K562 (cell line): ENCODE measurements around the gene MARCHF3. TPM values are rescaled to one million over a fixed set of nuclear protein-coding genes. Genes with fewer than 3 reads are reported as not detected.

ENCODE experiments used
- ATAC-seq: fragments of 200-7000 bp; cut with Tn5 transposase; 3 replicates; pipeline ENCODE4 v1.9.1; 2020; ENCODE audit warnings: moderate library complexity
- BruUV-seq: library from RNA; stranded (reverse); fragments of 400-500 nt; replicated peaks from 2 replicates; lab custom pipeline; 2021; lab: Mats Ljungman, UMichigan
- CTCF ChIA-PET: fragments of 300-600 bp; formaldehyde crosslinking; extraction: SDS; loops from one replicate; lab custom pipeline; 2021; ENCODE audit warnings: low intra/inter-chr PET ratio; lab: Yijun Ruan, JAX
- POLR2A ChIA-PET: fragments of 300-600, 350-650 bp; sonication (Branson Sonifier 250); formaldehyde crosslinking; extraction: SDS; loops from one replicate; lab custom pipeline; 2021; ENCODE audit warnings: antibody characterized with exemption, inconsistent platforms; lab: Yijun Ruan, JAX
- DNase-seq, 4 experiments: peaks; one replicate each; pipeline versions ENCODE4 v3.0.0 to v3.0.0-alpha.2; 2011 to 2018; ENCODE audit warnings: low spot score in 3 of 4, mixed read lengths in 3 of 4; ENCODE audit errors: extremely low read depth in 1 of 4
- FAIRE-seq: peaks from 2 replicates; lab custom pipeline; 2011; peaks lifted over from hg19 to GRCh38; lab: Jason Lieb, UNC
- H2AFZ ChIP-seq: 2 replicates; pipeline ENCODE4 v1.6.0; 2011; ENCODE audit warnings: low read depth, low read length, control low read depth, inconsistent platforms
- H3K27ac ChIP-seq: fragments of 200-600 bp; 3 replicates; pipeline ENCODE4 v1.8.0; 2011; ENCODE audit warnings: low read depth, mild to moderate bottlenecking, control low read depth, inconsistent platforms, low read length, moderate library complexity, mixed read lengths; ENCODE audit errors: extremely low read depth
- H3K27me3 ChIP-seq, 2 experiments: fragments of 300-600 bp in 1 of 2; 2 replicates in 1 of 2; 3 replicates in 1 of 2; pipeline versions ENCODE4 v1.6.0 to v1.8.0; 2011; ENCODE audit warnings: inconsistent platforms in 2 of 2, low read length in 2 of 2, mild to moderate bottlenecking in 1 of 2, mixed read lengths in 1 of 2, moderate library complexity in 1 of 2; ENCODE audit not compliant: control insufficient read depth in 2 of 2, insufficient read depth in 2 of 2
- H3K36me3 ChIP-seq: fragments of 300-600 bp; 3 replicates; pipeline ENCODE4 v1.8.0; 2011; ENCODE audit warnings: mild to moderate bottlenecking, low read length, inconsistent platforms; ENCODE audit not compliant: control insufficient read depth, insufficient read depth
- H3K4me1 ChIP-seq, 2 experiments: fragments of 200-600 bp in 1 of 2; replicated peaks in 1 of 2; 2 replicates in 1 of 2; 3 replicates in 1 of 2; pipeline versions ENCODE4 v1.5.1 to v1.8.0; 2011; ENCODE audit warnings: inconsistent platforms in 2 of 2, low read length in 2 of 2, mild to moderate bottlenecking in 1 of 2, mixed read lengths in 1 of 2, moderate library complexity in 1 of 2; ENCODE audit not compliant: control insufficient read depth in 2 of 2, insufficient read depth in 2 of 2
- H3K4me2 ChIP-seq: 2 replicates; pipeline ENCODE4 v1.6.1; 2011; ENCODE audit warnings: low read length, control low read depth, inconsistent platforms, mixed read lengths; ENCODE audit not compliant: insufficient read depth
- H3K4me3 ChIP-seq: fragments of 200-600 bp; sonication (generic), shearing (Covaris generic); 2 replicates; pipeline ENCODE4 v1.5.1; 2016; ENCODE audit warnings: control low read depth, inconsistent platforms
- H3K79me2 ChIP-seq: fragments of 200-600 bp; 3 replicates; pipeline ENCODE4 v1.8.0; 2011; ENCODE audit warnings: low read length, inconsistent platforms; ENCODE audit not compliant: control insufficient read depth, insufficient read depth
- H3K9ac ChIP-seq, 2 experiments: 2 replicates each; pipeline versions ENCODE4 v1.6.0 to v1.6.1; 2011; ENCODE audit warnings: low read depth in 2 of 2, low read length in 2 of 2, control low read depth in 1 of 2, inconsistent platforms in 1 of 2, mild to moderate bottlenecking in 1 of 2, mixed read lengths in 1 of 2; ENCODE audit not compliant: insufficient read depth in 1 of 2
- H3K9me1 ChIP-seq: one replicate; pipeline ENCODE4 v1.6.0; 2011; ENCODE audit warnings: inconsistent platforms, mild to moderate bottlenecking, low read length, moderate library complexity; ENCODE audit not compliant: control insufficient read depth, insufficient read depth
- H3K9me3 ChIP-seq: replicated peaks from 2 replicates; pipeline ENCODE4 v1.5.1; 2011; ENCODE audit warnings: low read depth, low read length, inconsistent platforms; ENCODE audit not compliant: control insufficient read depth, insufficient read depth
- H4K20me1 ChIP-seq: replicated peaks from 2 replicates; pipeline ENCODE4 v1.6.1; 2011; ENCODE audit warnings: low read length, inconsistent platforms, mixed read lengths; ENCODE audit not compliant: control insufficient read depth, insufficient read depth
- BRF1 ChIP-seq: IDR thresholded peaks from 3 replicates; pipeline ENCODE4 v1.6.1; 2011; ENCODE audit warnings: borderline replicate concordance, mild to moderate bottlenecking; ENCODE audit not compliant: insufficient read length; ENCODE audit errors: extremely low read depth
- MCM2 ChIP-seq: fragments of 450-650 bp; IDR thresholded peaks from 2 replicates; pipeline ENCODE4 v1.6.1; 2017; ENCODE audit warnings: low read depth, mild to moderate bottlenecking
- PTBP1 ChIP-seq: fragments of 200-400 bp; formaldehyde crosslinking; IDR thresholded peaks from 2 replicates; pipeline ENCODE4 v1.6.1; 2017; ENCODE audit warnings: low read depth, low read length
- SAFB ChIP-seq: fragments of 200-400 bp; formaldehyde crosslinking; IDR thresholded peaks from 2 replicates; pipeline ENCODE4 v1.6.1; 2017; ENCODE audit warnings: low read depth, low read length, borderline replicate concordance
- ZNF668 ChIP-seq: fragments of 250-450 bp; sonication (Bioruptor Pico); IDR thresholded peaks from 2 replicates; pipeline ENCODE4 v1.8.0; 2022; ENCODE audit warnings: mild to moderate bottlenecking, inconsistent platforms
- ZNF79 ChIP-seq: fragments of 250-450 bp; sonication (Bioruptor Pico); IDR thresholded peaks from 2 replicates; pipeline ENCODE4 v1.4.0; 2020; ENCODE audit warnings: low read depth, mild to moderate bottlenecking, moderate library complexity
- WGBS: fragments of 100-300 bp; shearing (Covaris generic); methylation state at CpG from one replicate; pipeline ENCODE4 v1.1.6; 2016; ENCODE audit warnings: low coverage, mixed read lengths; ENCODE audit not compliant: insufficient coverage; ENCODE audit errors: missing lambda C conversion rate; 5-methylcytosine and 5-hydroxymethylcytosine counted together
- in situ Hi-C: fragments of 300-500 bp; cut with MboI; formaldehyde crosslinking; loops from 4 replicates; pipeline ENCODE4 v1.15.0; 2018; ENCODE audit warnings: inconsistent platforms, mixed read lengths
- intact Hi-C: fragments of 100-400 bp; cut with micrococcal nuclease; formaldehyde crosslinking; loops from 2 replicates; pipeline ENCODE4 v1.14.2; 2022
- polyA plus RNA-seq, 8 experiments: library from polyadenylated mRNA; depleted of rRNA in 4 of 8; stranded (reverse) in 5 of 8; unstranded in 3 of 8; fragments of >200 nt; fragmentation: Nextera tagmentation in 2 of 8; fragmentation: Illumina TruSeq in 1 of 8; extraction: Ambion mirVana in 2 of 8; extraction: Trizol in 1 of 8; gene quantifications; 2 replicates each; pipeline versions ENCODE4 v1.2.1 to v1.2.3, GENCODE V29; 2011 to 2014; ENCODE audit warnings: inconsistent platforms in 1 of 8, missing spikeins in 1 of 8
- total RNA-seq, 7 experiments: library from RNA; depleted of rRNA in 6 of 7; stranded (reverse); fragments of >200 nt in 6 of 7; fragmentation: Illumina TruSeq in 2 of 7; extraction: Trizol in 2 of 7; gene quantifications; 2 replicates each; pipeline versions ENCODE4 v1.2.1 to v1.2.3, GENCODE V29; 2011 to 2021; ENCODE audit warnings: low replicate concordance in 1 of 7
- TF ChIP-seq, protein P1 (sequence below): IDR thresholded peaks from 2 replicates; pipeline ENCODE4 v1.6.1; 2011; ENCODE audit not compliant: insufficient read length; ENCODE audit errors: extremely low read depth
- TF ChIP-seq, protein P2 (sequence below): sonication (generic); formaldehyde crosslinking; IDR thresholded peaks from 2 replicates; pipeline ENCODE4 v1.9.0; 2022; ENCODE audit warnings: mild to moderate bottlenecking, missing genetic modification reagents

The MARCHF3 gene
- total and polyA plus RNA-seq, 9 of the 15 experiments (the other 6 are each of a cell fraction or from before 2014, with no cell fraction given) = 5.6 to 37.4 (median 16.5) TPM

DNA sequence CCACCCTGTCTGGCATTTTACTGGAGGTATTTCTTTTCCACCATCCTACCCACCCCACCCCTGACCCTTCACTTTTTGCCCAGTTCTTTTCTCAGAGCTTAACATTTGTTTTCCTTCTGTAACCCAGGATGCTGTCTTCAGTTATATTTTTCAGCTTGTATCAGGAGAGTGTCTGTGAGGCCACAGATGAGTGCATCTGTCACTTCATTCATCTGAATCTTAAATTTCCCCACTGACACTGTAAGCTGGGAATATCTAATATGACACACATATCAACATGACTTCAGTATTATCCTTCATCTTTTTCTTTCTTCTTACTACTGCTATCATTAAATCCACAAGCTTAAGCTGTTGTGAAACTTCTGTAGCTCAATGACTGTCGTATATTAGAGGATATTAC, 4.9 kb downstream of the MARCHF3 start:
- Histone ChIP-seq H3K4me1 (peaks cover 16 to 29% of the 10 kb centered on the region in 2 experiments; a peak in 4 of 5 replicates), H3K9ac (no peak overlapping the region), H2AFZ (no peak overlapping the region), H3K27me3 (no peaks in the 10 kb centered on the region), H4K20me1 (peaks cover 21% of the 10 kb centered on the region), H3K36me3 (no peaks in the 10 kb centered on the region; the same call in 2 of the 3 replicates), H3K4me3 (no peak overlapping the region), H3K9me1 (no peaks in the 10 kb centered on the region), H3K9me3 (no peaks in the 10 kb centered on the region), H3K79me2 (peaks cover 93% of the 10 kb centered on the region), H3K27ac (no peak overlapping the region), H3K4me2 (no peak overlapping the region)
- ATAC-seq = no peak
- in situ Hi-C loops = no loop called here
- ChIA-PET CTCF (no interaction called here), POLR2A (interaction anchor here (0.6 to 1.3 kb wide), 4 partner anchors 21 to 237 kb away, joined by 3 to 4 read pairs (median 4); no protein-coding TSS in a partner anchor)
- DNase-seq = no peak
- intact Hi-C loops = loop anchor here (5.0 kb wide), 1 partner anchor 178 kb away; no protein-coding TSS in a partner anchor
- BruUV-seq = no TSS peak
- WGBS = 31% methylated on average over 1 of the region's 1 CpG
- TF ChIP-seq SAFB (no peak), ZNF668 (CRISPR knock-in tag) (no peak), ZNF79 (CRISPR knock-in tag) (no peak), BRF1 (no peak), MCM2 (no peak), PTBP1 (no peak)
- TF ChIP-seq, protein P1, sequence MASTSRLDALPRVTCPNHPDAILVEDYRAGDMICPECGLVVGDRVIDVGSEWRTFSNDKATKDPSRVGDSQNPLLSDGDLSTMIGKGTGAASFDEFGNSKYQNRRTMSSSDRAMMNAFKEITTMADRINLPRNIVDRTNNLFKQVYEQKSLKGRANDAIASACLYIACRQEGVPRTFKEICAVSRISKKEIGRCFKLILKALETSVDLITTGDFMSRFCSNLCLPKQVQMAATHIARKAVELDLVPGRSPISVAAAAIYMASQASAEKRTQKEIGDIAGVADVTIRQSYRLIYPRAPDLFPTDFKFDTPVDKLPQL = no peak
- TF ChIP-seq, protein P2, sequence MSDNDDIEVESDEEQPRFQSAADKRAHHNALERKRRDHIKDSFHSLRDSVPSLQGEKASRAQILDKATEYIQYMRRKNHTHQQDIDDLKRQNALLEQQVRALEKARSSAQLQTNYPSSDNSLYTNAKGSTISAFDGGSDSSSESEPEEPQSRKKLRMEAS (CRISPR knock-in tag) = no peak
- no peak for FAIRE-seq
